PC-3 (cell line): Measurements from ENCODE around the gene UGT2B10. TPM values are rescaled to one million over a fixed set of nuclear protein-coding genes. Genes with fewer than 3 reads are reported as not detected.

Source experiments
- ATAC-seq: fragments of 200-7000 bp; cut with Tn5 transposase; 2 replicates; pipeline ENCODE4 v1.9.1; 2020; ENCODE audit warnings: mild to moderate bottlenecking, moderate library complexity
- BruUV-seq: library from RNA; stranded (reverse); fragments of 400-500 nt; replicated peaks from 2 replicates; lab custom pipeline; 2021; lab: Mats Ljungman, UMichigan
- CTCF ChIA-PET: fragments of 300-600 bp; sonication (Branson Sonifier 250); formaldehyde crosslinking; loops from one replicate; lab custom pipeline; 2022; ENCODE audit warnings: antibody characterized with exemption; lab: Charles Lee
- POLR2A ChIA-PET: fragments of 300-600 bp; sonication (Branson Sonifier 250); formaldehyde crosslinking; loops from one replicate; lab custom pipeline; 2022; ENCODE audit warnings: antibody characterized with exemption; ENCODE audit not compliant: unreplicated experiment; lab: Charles Lee
- DNase-seq: peaks from one replicate; pipeline ENCODE4 v3.0.0-alpha.2; 2015
- H2AFZ ChIP-seq: fragments of 300-600 bp; sonication (generic); 2 replicates; pipeline ENCODE4 v1.6.0; 2016; ENCODE audit warnings: antibody characterized with exemption, low read length
- H3F3A ChIP-seq: fragments of 300-600 bp; sonication (generic); one replicate; pipeline ENCODE4 v1.6.0; 2017; ENCODE audit warnings: antibody characterized with exemption, low read length, control low read depth, mild to moderate bottlenecking; ENCODE audit not compliant: unreplicated experiment
- H3K27ac ChIP-seq: fragments of 300-600 bp; sonication (generic); 2 replicates; pipeline ENCODE4 v1.5.1; 2016; ENCODE audit warnings: mild to moderate bottlenecking, low read length
- H3K27me3 ChIP-seq: fragments of 300-600 bp; sonication (generic); 2 replicates; pipeline ENCODE4 v1.6.1; 2016; ENCODE audit warnings: low read length, mixed read lengths
- H3K36me3 ChIP-seq: fragments of 300-600 bp; sonication (generic); 2 replicates; pipeline ENCODE4 v1.6.1; 2016; ENCODE audit warnings: low read depth, mixed run types, low read length, mixed read lengths
- H3K4me1 ChIP-seq: fragments of 300-600 bp; sonication (generic); 2 replicates; pipeline ENCODE4 v1.5.1; 2016; ENCODE audit warnings: low read length; ENCODE audit not compliant: insufficient read depth
- H3K4me2 ChIP-seq: fragments of 300-600 bp; sonication (generic); 2 replicates; pipeline ENCODE4 v1.6.0; 2016; ENCODE audit warnings: low read length
- H3K4me3 ChIP-seq: fragments of 300-600 bp; sonication (generic); 2 replicates; pipeline ENCODE4 v1.5.1; 2016; ENCODE audit warnings: mild to moderate bottlenecking, low read length, mixed read lengths
- H3K79me2 ChIP-seq: fragments of 300-600 bp; sonication (generic); 2 replicates; pipeline ENCODE4 v1.6.1; 2017; ENCODE audit warnings: low read length, mixed read lengths
- H3K9ac ChIP-seq: fragments of 300-600 bp; sonication (generic); 2 replicates; pipeline ENCODE4 v1.6.0; 2016; ENCODE audit warnings: mild to moderate bottlenecking, low read length
- H3K9me2 ChIP-seq: fragments of 300-600 bp; sonication (generic); replicated peaks from 2 replicates; pipeline ENCODE4 v1.6.1; 2016; ENCODE audit warnings: mixed run types, low read length, mixed read lengths
- H3K9me3 ChIP-seq: fragments of 300-600 bp; sonication (generic); 2 replicates; pipeline ENCODE4 v1.6.1; 2016; ENCODE audit warnings: low read length, mixed read lengths
- H4K20me1 ChIP-seq: fragments of 300-600 bp; sonication (generic); 2 replicates; pipeline ENCODE4 v1.6.1; 2016; ENCODE audit warnings: low read length, mixed read lengths
- CTCF ChIP-seq: fragments of 300-600 bp; sonication (generic); conservative IDR thresholded peaks from 2 replicates; pipeline ENCODE4 v1.5.1; 2017; ENCODE audit warnings: antibody characterized with exemption, low read depth, mild to moderate bottlenecking, low read length
- EZH2 ChIP-seq: fragments of 300-600 bp; sonication (generic); IDR thresholded peaks from one replicate; pipeline ENCODE4 v1.6.1; 2017; ENCODE audit warnings: antibody characterized with exemption, mild to moderate bottlenecking, low read length; ENCODE audit not compliant: unreplicated experiment
- EZH2phosphoT487 ChIP-seq: fragments of 300-600 bp; sonication (generic); IDR thresholded peaks from 2 replicates; pipeline ENCODE4 v1.6.1; 2018; ENCODE audit warnings: mild to moderate bottlenecking, antibody characterized with exemption, low read length, borderline replicate concordance
- intact Hi-C: fragments of 100-400 bp; cut with micrococcal nuclease; formaldehyde crosslinking; loops from 2 replicates; pipeline ENCODE4 v1.9.0; 2023
- total RNA-seq: library from RNA; depleted of rRNA; stranded (reverse); fragments of >200 nt; gene quantifications from 2 replicates; pipeline ENCODE4 v1.2.3, GENCODE V29; 2014

UGT2B10 gene
- total RNA-seq, 1 experiment from 2014 or later = not detected

GRCh38 chr4:68855771-68856170 is 40.0 kb downstream of the UGT2B10 start:
- Histone ChIP-seq H3K36me3 (no peaks in the 10 kb centered on the region), H3K4me3 (no peak overlapping the region), H3K4me2 (no peak overlapping the region), H3K4me1 (no peaks in the 10 kb centered on the region), H3K27me3 (no peaks in the 10 kb centered on the region), H3K9me2 (no peaks in the 10 kb centered on the region), H3K27ac (no peak overlapping the region), H3K79me2 (no peaks in the 10 kb centered on the region), H3F3A (no peaks in the 10 kb centered on the region), H3K9me3 (no peaks in the 10 kb centered on the region), H3K9ac (no peak overlapping the region), H4K20me1 (no peaks in the 10 kb centered on the region), H2AFZ (no peak overlapping the region)
- TF ChIP-seq EZH2phosphoT487 = no peak
- TF ChIP-seq CTCF = no peak
- TF ChIP-seq EZH2 = no peak
- BruUV-seq = no TSS peak
- intact Hi-C loops = no loop called here
- no peak for ATAC-seq
- POLR2A ChIA-PET = no interaction called here
- no peak for DNase-seq
- CTCF ChIA-PET = no interaction called here

GRCh38 chr4:68858039-68858438 is 42.2 kb downstream of the UGT2B10 start:
- H3K9me3 ChIP-seq = no peaks in the 10 kb centered on the region
- H3K36me3 ChIP-seq = no peaks in the 10 kb centered on the region
- ATAC-seq (no peak), DNase-seq (no peak)
- no peak overlapping the region for H3K4me2 ChIP-seq
- TF ChIP-seq CTCF (no peak), EZH2 (no peak), EZH2phosphoT487 (no peak)
- no peak overlapping the region for H3K9ac ChIP-seq
- no peak overlapping the region for H3K4me3 ChIP-seq
- POLR2A ChIA-PET = no interaction called here
- no peaks in the 10 kb centered on the region for H3K4me1 ChIP-seq
- H2AFZ ChIP-seq = no peak overlapping the region
- no peak overlapping the region for H3K27ac ChIP-seq
- CTCF ChIA-PET = no interaction called here
- H3K79me2 ChIP-seq = no peaks in the 10 kb centered on the region
- no peaks in the 10 kb centered on the region for H3K9me2 ChIP-seq
- intact Hi-C loops = no loop called here
- no peaks in the 10 kb centered on the region for H3K27me3 ChIP-seq
- H4K20me1 ChIP-seq = no peaks in the 10 kb centered on the region
- H3F3A ChIP-seq = no peaks in the 10 kb centered on the region
- no TSS peak for BruUV-seq

- ChIA-PET CTCF (no interaction called here), POLR2A (no interaction called here)
- Histone ChIP-seq H3K27ac (no peak overlapping the region), H3K36me3 (no peaks in the 10 kb centered on the region), H3K4me2 (no peak overlapping the region), H3K9ac (no peak overlapping the region), H3K79me2 (no peaks in the 10 kb centered on the region), H3K9me2 (no peaks in the 10 kb centered on the region), H2AFZ (no peak overlapping the region), H3K4me1 (peaks cover 8% of the 10 kb centered on the region), H3K27me3 (no peaks in the 10 kb centered on the region), H4K20me1 (no peaks in the 10 kb centered on the region), H3K4me3 (no peak overlapping the region), H3K9me3 (no peaks in the 10 kb centered on the region), H3F3A (no peaks in the 10 kb centered on the region)
- no peak for ATAC-seq
- no TSS peak for BruUV-seq
- DNase-seq = no peak
- TF ChIP-seq CTCF = no peak
- no peak for TF ChIP-seq EZH2
- TF ChIP-seq EZH2phosphoT487 = no peak
- intact Hi-C loops = loop anchor here (10.0 kb wide), 1 partner anchor 205 kb away; no protein-coding TSS in a partner anchor
These were observed 43.9 kb downstream of the UGT2B10 start for GRCh38 chr4:68859655-68860054.
